Tibial nerve (tissue), 4 donors: ENCODE results near the gene GAK.

Experiments used
- EP300 ChIP-seq, 2 donors: sonication (generic); formaldehyde crosslinking; IDR thresholded peaks; one replicate each; pipeline ENCODE4 v1.6.1; 2017; ENCODE audit warnings: antibody characterized with exemption in 2 of 2, mild to moderate bottlenecking in 1 of 2
- POLR2A ChIP-seq, 2 donors: fragments of 450-650 bp; IDR thresholded peaks; one replicate each; pipeline ENCODE4 v1.6.1; 2017; ENCODE audit warnings: antibody characterized with exemption in 2 of 2, mild to moderate bottlenecking in 2 of 2, moderate library complexity in 2 of 2
- TF ChIP-seq, protein P1 (sequence below), 5 experiments: fragments of 200-600 bp in 3 of 5; fragments of 450-650 bp in 2 of 5; sonication (generic) in 3 of 5; IDR thresholded peaks; one replicate each; pipeline ENCODE4 v1.5.1; 2016 to 2019; ENCODE audit warnings: antibody characterized with exemption in 5 of 5, mild to moderate bottlenecking in 3 of 5, moderate library complexity in 2 of 5

DNA sequence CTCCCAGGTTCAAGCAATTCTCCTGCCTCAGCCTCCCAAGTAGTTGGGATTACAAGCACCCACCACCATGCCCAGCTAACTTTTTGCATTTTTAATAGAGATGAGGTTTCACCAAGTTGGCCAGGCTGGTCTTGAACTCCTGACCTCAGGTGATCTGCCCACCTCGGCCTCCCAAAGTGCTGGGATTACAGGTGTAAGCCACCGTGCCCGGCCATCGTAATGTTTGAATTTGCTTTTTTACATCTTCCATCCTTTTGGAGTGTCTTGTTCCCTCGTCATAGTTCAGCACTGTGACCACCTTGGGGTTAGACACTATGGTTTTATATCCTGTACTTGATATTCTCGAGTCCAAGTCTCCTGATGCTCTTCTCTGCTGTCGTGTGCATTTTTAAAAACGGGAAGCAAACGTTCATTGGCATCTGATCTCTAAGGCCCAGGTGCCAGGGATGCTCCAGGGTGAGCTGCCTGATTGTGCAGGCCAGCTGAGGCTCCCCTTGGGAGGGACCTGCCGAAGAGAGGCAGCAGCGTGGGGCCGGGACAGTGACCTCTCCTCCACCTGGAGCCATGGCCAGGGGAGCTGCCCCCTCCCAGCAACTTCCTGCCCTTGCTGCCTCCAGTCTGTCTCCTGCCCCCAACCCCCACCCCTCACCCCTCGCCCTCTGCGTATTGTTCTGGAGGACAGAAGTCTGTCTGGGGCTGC is 24.6 kb upstream of the GAK start:
- TF ChIP-seq, protein P1, sequence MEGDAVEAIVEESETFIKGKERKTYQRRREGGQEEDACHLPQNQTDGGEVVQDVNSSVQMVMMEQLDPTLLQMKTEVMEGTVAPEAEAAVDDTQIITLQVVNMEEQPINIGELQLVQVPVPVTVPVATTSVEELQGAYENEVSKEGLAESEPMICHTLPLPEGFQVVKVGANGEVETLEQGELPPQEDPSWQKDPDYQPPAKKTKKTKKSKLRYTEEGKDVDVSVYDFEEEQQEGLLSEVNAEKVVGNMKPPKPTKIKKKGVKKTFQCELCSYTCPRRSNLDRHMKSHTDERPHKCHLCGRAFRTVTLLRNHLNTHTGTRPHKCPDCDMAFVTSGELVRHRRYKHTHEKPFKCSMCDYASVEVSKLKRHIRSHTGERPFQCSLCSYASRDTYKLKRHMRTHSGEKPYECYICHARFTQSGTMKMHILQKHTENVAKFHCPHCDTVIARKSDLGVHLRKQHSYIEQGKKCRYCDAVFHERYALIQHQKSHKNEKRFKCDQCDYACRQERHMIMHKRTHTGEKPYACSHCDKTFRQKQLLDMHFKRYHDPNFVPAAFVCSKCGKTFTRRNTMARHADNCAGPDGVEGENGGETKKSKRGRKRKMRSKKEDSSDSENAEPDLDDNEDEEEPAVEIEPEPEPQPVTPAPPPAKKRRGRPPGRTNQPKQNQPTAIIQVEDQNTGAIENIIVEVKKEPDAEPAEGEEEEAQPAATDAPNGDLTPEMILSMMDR (IDR thresholded peaks at IDR 0.05): no peak
- TF ChIP-seq EP300 (IDR thresholded peaks at IDR 0.05) (no peak), POLR2A (IDR thresholded peaks at IDR 0.05) (no peak)
